ENCODE measurements around the gene TECTB. TPM values are rescaled to one million over a fixed set of nuclear protein-coding genes. Genes with fewer than 3 reads are reported as not detected.

Gene TECTB
- total RNA-seq, 4 donors from 2014 or later = not detected

- Histone ChIP-seq H3K4me1 (no peaks in the 10 kb centered on the region), H3K27me3 (no peaks in the 10 kb centered on the region), H3K4me3 (no peak overlapping the region), H3K36me3 (no peaks in the 10 kb centered on the region), H3K27ac (no peak overlapping the region), H3K9me3 (no peaks in the 10 kb centered on the region)
- DNase-seq (ENCODE audit: low spot score in 2 of 2) = no peak
- TF ChIP-seq EP300 (IDR thresholded peaks at IDR 0.05) (no peak), CTCF (IDR thresholded peaks at IDR 0.05) (no peak), POLR2AphosphoS5 (IDR thresholded peaks at IDR 0.05) (no peak), POLR2A (IDR thresholded peaks at IDR 0.05) (no peak)
- 60% methylated on average over 6 of the region's 6 CpGs for WGBS
Measured at GRCh38 chr10:112298581-112298980, 15.4 kb downstream of the TECTB start.

- WGBS = 75% methylated on average over 15 of the region's 15 CpGs
Measured at GRCh38 chr10:112299456-112299855, 16.3 kb downstream of the TECTB start.

GRCh38 chr10:112302335-112302734, 19.1 kb downstream of the TECTB start:
- H3K4me1 ChIP-seq = no peaks in the 10 kb centered on the region
- TF ChIP-seq EP300 (IDR thresholded peaks at IDR 0.05) (no peak), POLR2A (IDR thresholded peaks at IDR 0.05) (no peak), POLR2AphosphoS5 (IDR thresholded peaks at IDR 0.05) (no peak), CTCF (IDR thresholded peaks at IDR 0.05) (no peak)
- H3K9me3 ChIP-seq = no peaks in the 10 kb centered on the region
- DNase-seq (ENCODE audit: low spot score in 2 of 2) = no peak
- no peak overlapping the region for H3K4me3 ChIP-seq
- H3K27ac ChIP-seq = no peak overlapping the region
- no peaks in the 10 kb centered on the region for H3K36me3 ChIP-seq
- 93% methylated on average over 3 of the region's 3 CpGs for WGBS
- H3K27me3 ChIP-seq = no peaks in the 10 kb centered on the region

More at GRCh38 chr10:112299456-112299855, 16.3 kb downstream of the TECTB start:
- Histone ChIP-seq H3K36me3 (no peaks in the 10 kb centered on the region), H3K4me3 (no peak overlapping the region), H3K4me1 (no peaks in the 10 kb centered on the region), H3K27ac (no peak overlapping the region), H3K9me3 (no peaks in the 10 kb centered on the region), H3K27me3 (no peaks in the 10 kb centered on the region)
- no peak for DNase-seq (ENCODE audit: low spot score in 2 of 2)
- TF ChIP-seq POLR2A (IDR thresholded peaks at IDR 0.05) (no peak), POLR2AphosphoS5 (IDR thresholded peaks at IDR 0.05) (no peak), EP300 (IDR thresholded peaks at IDR 0.05) (no peak), CTCF (IDR thresholded peaks at IDR 0.05) (no peak)

GRCh38 chr10:112303528-112303927, 20.3 kb downstream of the TECTB start:
- 67% methylated on average over 2 of the region's 2 CpGs for WGBS
- Histone ChIP-seq H3K9me3 (no peaks in the 10 kb centered on the region), H3K27me3 (no peaks in the 10 kb centered on the region), H3K27ac (no peak overlapping the region), H3K4me1 (no peaks in the 10 kb centered on the region), H3K36me3 (no peaks in the 10 kb centered on the region), H3K4me3 (no peak overlapping the region)
- DNase-seq (ENCODE audit: low spot score in 2 of 2) = no peak
- TF ChIP-seq CTCF (IDR thresholded peaks at IDR 0.05) (no peak), EP300 (IDR thresholded peaks at IDR 0.05) (no peak), POLR2A (IDR thresholded peaks at IDR 0.05) (no peak), POLR2AphosphoS5 (IDR thresholded peaks at IDR 0.05) (no peak)

GRCh38 chr10:112304267-112304859, 21.2 kb downstream of the TECTB start:
- TF ChIP-seq POLR2A (IDR thresholded peaks at IDR 0.05) (no peak), EP300 (IDR thresholded peaks at IDR 0.05) (no peak), POLR2AphosphoS5 (IDR thresholded peaks at IDR 0.05) (no peak), CTCF (IDR thresholded peaks at IDR 0.05) (no peak)
- H3K4me1 ChIP-seq = no peaks in the 10 kb centered on the region
- 59% methylated on average over 3 of the region's 3 CpGs for WGBS
- H3K9me3 ChIP-seq = no peaks in the 10 kb centered on the region
- no peak for DNase-seq (ENCODE audit: low spot score in 2 of 2)
- no peaks in the 10 kb centered on the region for H3K27me3 ChIP-seq
- H3K36me3 ChIP-seq = no peaks in the 10 kb centered on the region
- H3K4me3 ChIP-seq = no peak overlapping the region
- H3K27ac ChIP-seq = no peak overlapping the region
